K562 (cell line): Measurements from ENCODE around the gene SPOCK2. TPM values are rescaled to one million over a fixed set of nuclear protein-coding genes. Genes with fewer than 3 reads are reported as not detected.
A peak's percentile ranks its signal among the peaks of the same experiment; 100 is the strongest.

Experiments
- ATAC-seq: fragments of 200-7000 bp; cut with Tn5 transposase; 3 replicates; pipeline ENCODE4 v1.9.1; 2020; ENCODE audit warnings: moderate library complexity
- BruUV-seq: library from RNA; stranded (reverse); fragments of 400-500 nt; replicated peaks from 2 replicates; lab custom pipeline; 2021; lab: Mats Ljungman, UMichigan
- CTCF ChIA-PET: fragments of 300-600 bp; formaldehyde crosslinking; extraction: SDS; loops from one replicate; lab custom pipeline; 2021; ENCODE audit warnings: low intra/inter-chr PET ratio; lab: Yijun Ruan, JAX
- POLR2A ChIA-PET: fragments of 300-600, 350-650 bp; sonication (Branson Sonifier 250); formaldehyde crosslinking; extraction: SDS; loops from one replicate; lab custom pipeline; 2021; ENCODE audit warnings: antibody characterized with exemption, inconsistent platforms; lab: Yijun Ruan, JAX
- DNase-seq, 4 experiments: peaks; one replicate each; pipeline versions ENCODE4 v3.0.0 to v3.0.0-alpha.2; 2011 to 2018; ENCODE audit warnings: low spot score in 3 of 4, mixed read lengths in 3 of 4; ENCODE audit errors: extremely low read depth in 1 of 4
- FAIRE-seq: peaks from 2 replicates; lab custom pipeline; 2011; peaks lifted over from hg19 to GRCh38; lab: Jason Lieb, UNC
- H2AFZ ChIP-seq: 2 replicates; pipeline ENCODE4 v1.6.0; 2011; ENCODE audit warnings: low read depth, low read length, control low read depth, inconsistent platforms
- H3K27ac ChIP-seq: fragments of 200-600 bp; 3 replicates; pipeline ENCODE4 v1.8.0; 2011; ENCODE audit warnings: low read depth, mild to moderate bottlenecking, control low read depth, inconsistent platforms, low read length, moderate library complexity, mixed read lengths; ENCODE audit errors: extremely low read depth
- H3K27me3 ChIP-seq, 2 experiments: fragments of 300-600 bp in 1 of 2; 2 replicates in 1 of 2; 3 replicates in 1 of 2; pipeline versions ENCODE4 v1.6.0 to v1.8.0; 2011; ENCODE audit warnings: inconsistent platforms in 2 of 2, low read length in 2 of 2, mild to moderate bottlenecking in 1 of 2, mixed read lengths in 1 of 2, moderate library complexity in 1 of 2; ENCODE audit not compliant: control insufficient read depth in 2 of 2, insufficient read depth in 2 of 2
- H3K36me3 ChIP-seq: fragments of 300-600 bp; 3 replicates; pipeline ENCODE4 v1.8.0; 2011; ENCODE audit warnings: mild to moderate bottlenecking, low read length, inconsistent platforms; ENCODE audit not compliant: control insufficient read depth, insufficient read depth
- H3K4me1 ChIP-seq, 2 experiments: fragments of 200-600 bp in 1 of 2; replicated peaks in 1 of 2; 2 replicates in 1 of 2; 3 replicates in 1 of 2; pipeline versions ENCODE4 v1.5.1 to v1.8.0; 2011; ENCODE audit warnings: inconsistent platforms in 2 of 2, low read length in 2 of 2, mild to moderate bottlenecking in 1 of 2, mixed read lengths in 1 of 2, moderate library complexity in 1 of 2; ENCODE audit not compliant: control insufficient read depth in 2 of 2, insufficient read depth in 2 of 2
- H3K4me2 ChIP-seq: 2 replicates; pipeline ENCODE4 v1.6.1; 2011; ENCODE audit warnings: low read length, control low read depth, inconsistent platforms, mixed read lengths; ENCODE audit not compliant: insufficient read depth
- H3K4me3 ChIP-seq: fragments of 200-600 bp; sonication (generic), shearing (Covaris generic); 2 replicates; pipeline ENCODE4 v1.5.1; 2016; ENCODE audit warnings: control low read depth, inconsistent platforms
- H3K79me2 ChIP-seq: fragments of 200-600 bp; 3 replicates; pipeline ENCODE4 v1.8.0; 2011; ENCODE audit warnings: low read length, inconsistent platforms; ENCODE audit not compliant: control insufficient read depth, insufficient read depth
- H3K9ac ChIP-seq, 2 experiments: 2 replicates each; pipeline versions ENCODE4 v1.6.0 to v1.6.1; 2011; ENCODE audit warnings: low read depth in 2 of 2, low read length in 2 of 2, control low read depth in 1 of 2, inconsistent platforms in 1 of 2, mild to moderate bottlenecking in 1 of 2, mixed read lengths in 1 of 2; ENCODE audit not compliant: insufficient read depth in 1 of 2
- H3K9me1 ChIP-seq: one replicate; pipeline ENCODE4 v1.6.0; 2011; ENCODE audit warnings: inconsistent platforms, mild to moderate bottlenecking, low read length, moderate library complexity; ENCODE audit not compliant: control insufficient read depth, insufficient read depth
- H3K9me3 ChIP-seq: replicated peaks from 2 replicates; pipeline ENCODE4 v1.5.1; 2011; ENCODE audit warnings: low read depth, low read length, inconsistent platforms; ENCODE audit not compliant: control insufficient read depth, insufficient read depth
- H4K20me1 ChIP-seq: replicated peaks from 2 replicates; pipeline ENCODE4 v1.6.1; 2011; ENCODE audit warnings: low read length, inconsistent platforms, mixed read lengths; ENCODE audit not compliant: control insufficient read depth, insufficient read depth
- ARID1B ChIP-seq: fragments of 450-650 bp; IDR thresholded peaks from 2 replicates; pipeline ENCODE4 v1.6.1; 2016; ENCODE audit warnings: antibody characterized with exemption, mild to moderate bottlenecking, inconsistent platforms
- CBX3 ChIP-seq, 2 experiments: IDR thresholded peaks; 1 replicate in 1 of 2; 2 replicates in 1 of 2; pipeline ENCODE4 v1.6.1; 2012; ENCODE audit warnings: inconsistent platforms in 2 of 2, low read length in 2 of 2, borderline replicate concordance in 1 of 2, control low read depth in 1 of 2
- ETS1 ChIP-seq: conservative IDR thresholded peaks from 2 replicates; pipeline ENCODE4 v1.6.1; 2011; ENCODE audit warnings: low read depth, mild to moderate bottlenecking, low read length; ENCODE audit not compliant: control insufficient read depth
- PHF20 ChIP-seq: fragments of 450-650 bp; IDR thresholded peaks from 2 replicates; pipeline ENCODE4 v1.6.1; 2018; ENCODE audit not compliant: partially characterized antibody
- PHF21A ChIP-seq: fragments of 450-650 bp; IDR thresholded peaks from 2 replicates; pipeline ENCODE4 v1.6.1; 2017; ENCODE audit warnings: low read depth, borderline replicate concordance
- PKNOX1 ChIP-seq: fragments of 450-650 bp; IDR thresholded peaks from 2 replicates; pipeline ENCODE4 v1.6.1; 2016
- POLR2A ChIP-seq: fragments of 450-650 bp; conservative IDR thresholded peaks from 2 replicates; pipeline ENCODE4 v1.6.1; 2016
- PTRF ChIP-seq: fragments of 450-650 bp; IDR thresholded peaks from 2 replicates; pipeline ENCODE4 v1.6.1; 2016; ENCODE audit warnings: mild to moderate bottlenecking, missing genetic modification characterization, missing compliant biosample characterization
- RBM17 ChIP-seq: fragments of 200-400 bp; formaldehyde crosslinking; IDR thresholded peaks from 2 replicates; pipeline ENCODE4 v1.6.1; 2017; ENCODE audit warnings: low read depth, mild to moderate bottlenecking, low read length, borderline replicate concordance
- RBM25 ChIP-seq: fragments of 200-400 bp; formaldehyde crosslinking; IDR thresholded peaks from 2 replicates; pipeline ENCODE4 v1.6.1; 2018; ENCODE audit warnings: low read length, low read depth, moderate library complexity; ENCODE audit not compliant: severe bottlenecking
- RHOXF2B ChIP-seq: fragments of 250-450 bp; sonication (Bioruptor Pico); conservative IDR thresholded peaks from 2 replicates; pipeline ENCODE4 v1.5.1; 2021
- RREB1 ChIP-seq: fragments of 250-450 bp; sonication (Bioruptor Pico); IDR thresholded peaks from 2 replicates; pipeline ENCODE4 v1.4.0; 2020
- SMAD3 ChIP-seq: fragments of 450-650 bp; formaldehyde crosslinking; conservative IDR thresholded peaks from 2 replicates; pipeline ENCODE4 v1.4.0; 2020; ENCODE audit warnings: mild to moderate bottlenecking
- SOX6 ChIP-seq: fragments of 450-650 bp; IDR thresholded peaks from 2 replicates; pipeline ENCODE4 v1.6.1; 2014; ENCODE audit warnings: mild to moderate bottlenecking
- TARDBP ChIP-seq: fragments of 450-650 bp; IDR thresholded peaks from 2 replicates; pipeline ENCODE4 v1.6.1; 2016
- TBP ChIP-seq: optimal IDR thresholded peaks from 2 replicates; pipeline ENCODE3; 2011; ENCODE audit warnings: low read depth, low read length, improper control_type of control experiment
- TRIM24 ChIP-seq, 2 experiments: fragments of 450-650 bp; IDR thresholded peaks; 2 replicates each; pipeline ENCODE4 v1.6.1; 2016
- ZNF384 ChIP-seq: IDR thresholded peaks from 2 replicates; pipeline ENCODE4 v1.6.1; 2012; ENCODE audit warnings: low read depth, low read length, improper control_type of control experiment
- WGBS: fragments of 100-300 bp; shearing (Covaris generic); methylation state at CpG from one replicate; pipeline ENCODE4 v1.1.6; 2016; ENCODE audit warnings: low coverage, mixed read lengths; ENCODE audit not compliant: insufficient coverage; ENCODE audit errors: missing lambda C conversion rate; 5-methylcytosine and 5-hydroxymethylcytosine counted together
- in situ Hi-C: fragments of 300-500 bp; cut with MboI; formaldehyde crosslinking; loops from 4 replicates; pipeline ENCODE4 v1.15.0; 2018; ENCODE audit warnings: inconsistent platforms, mixed read lengths
- intact Hi-C: fragments of 100-400 bp; cut with micrococcal nuclease; formaldehyde crosslinking; loops from 2 replicates; pipeline ENCODE4 v1.14.2; 2022
- polyA plus RNA-seq, 8 experiments: library from polyadenylated mRNA; depleted of rRNA in 4 of 8; stranded (reverse) in 5 of 8; unstranded in 3 of 8; fragments of >200 nt; fragmentation: Nextera tagmentation in 2 of 8; fragmentation: Illumina TruSeq in 1 of 8; extraction: Ambion mirVana in 2 of 8; extraction: Trizol in 1 of 8; gene quantifications; 2 replicates each; pipeline versions ENCODE4 v1.2.1 to v1.2.3, GENCODE V29; 2011 to 2014; ENCODE audit warnings: inconsistent platforms in 1 of 8, missing spikeins in 1 of 8
- total RNA-seq, 7 experiments: library from RNA; depleted of rRNA in 6 of 7; stranded (reverse); fragments of >200 nt in 6 of 7; fragmentation: Illumina TruSeq in 2 of 7; extraction: Trizol in 2 of 7; gene quantifications; 2 replicates each; pipeline versions ENCODE4 v1.2.1 to v1.2.3, GENCODE V29; 2011 to 2021; ENCODE audit warnings: low replicate concordance in 1 of 7

SPOCK2 gene
- total and polyA plus RNA-seq, 9 of the 15 experiments (the other 6 are each of a cell fraction or from before 2014, with no cell fraction given): 0.04 to 0.86 (median 0.11) TPM; not detected in 2

GRCh38 chr10:72092987-72093386 lies 4.6 kb upstream of the SPOCK2 start:
- no peak overlapping the region for H3K4me3 ChIP-seq
- no peak overlapping the region for H3K4me2 ChIP-seq
- H3K4me1 ChIP-seq: peaks cover 17 to 29% of the 10 kb centered on the region in 2 experiments
- peaks cover 14% of the 10 kb centered on the region; the same call in 2 of the 3 replicates for H3K36me3 ChIP-seq
- 50% methylated on average over 2 of the region's 2 CpGs for WGBS
- ChIA-PET POLR2A (interaction anchor here (0.7 to 1.6 kb wide), 5 partner anchors 8 to 214 kb away, joined by 3 to 7 read pairs (median 4); no protein-coding TSS in a partner anchor), CTCF (no interaction called here)
- intact Hi-C loops: no loop called here
- no peaks in the 10 kb centered on the region for H4K20me1 ChIP-seq
- BruUV-seq: no TSS peak
- H3K9me1 ChIP-seq: no peaks in the 10 kb centered on the region
- in situ Hi-C loops: no loop called here
- FAIRE-seq (no peak), DNase-seq (no peak), ATAC-seq (peak; percentile 20)
- no peaks in the 10 kb centered on the region for H3K27me3 ChIP-seq
- H2AFZ ChIP-seq: no peak overlapping the region
- H3K27ac ChIP-seq: no peak overlapping the region
- H3K9ac ChIP-seq: no peak overlapping the region
- H3K9me3 ChIP-seq: no peaks in the 10 kb centered on the region
- H3K79me2 ChIP-seq: no peaks in the 10 kb centered on the region
- no peak for TF ChIP-seq SOX6
- no peak for TF ChIP-seq CBX3 (IDR thresholded peaks at IDR 0.05; ENCODE audit: borderline replicate concordance in 1 of 2, low read length in 2 of 2)
- TF ChIP-seq RBM17: no peak
- TF ChIP-seq POLR2A: no peak
- TF ChIP-seq TRIM24 (IDR thresholded peaks at IDR 0.05): no peak
- no peak for TF ChIP-seq PTRF (tag)
- TF ChIP-seq PHF20: no peak
- peak; percentile 50 for TF ChIP-seq PKNOX1
- no peak for TF ChIP-seq TARDBP
- no peak for TF ChIP-seq PHF21A
- TF ChIP-seq ZNF384: 0 out of 2 replicates have a peak, but pooled peaks have one; percentile 15
- TF ChIP-seq RHOXF2B (CRISPR knock-in tag): no peak
- no peak for TF ChIP-seq ARID1B
- no peak for TF ChIP-seq RREB1
- TF ChIP-seq RBM25: no peak
- no peak for TF ChIP-seq SMAD3 (CRISPR knock-in tag)
- no peak for TF ChIP-seq TBP
- no peak for TF ChIP-seq ETS1
